Activated CD4-positive, alpha-beta memory T cell treated with anti-CD3 and anti-CD28 coated beads, Interleukin-2, amount 10 ng/mL, durations not matched to agents 7 days and 5 days (primary cell): ENCODE data around the gene VAMP5. TPM values are rescaled to one million over a fixed set of nuclear protein-coding genes. Genes with fewer than 3 reads are reported as not detected.
"Not testable (repeated sequence)": the region's sequence is repeated elsewhere in the genome, so short reads cannot be mapped to it uniquely, and the experiment has no call there.

Source experiments
- CTCF ChIA-PET: fragments of 350-600 bp; sonication (Branson Sonifier 250); formaldehyde crosslinking; loops from one replicate; lab custom pipeline; 2021; ENCODE audit warnings: antibody characterized with exemption, inconsistent platforms; lab: Charles Lee
- POLR2A ChIA-PET: fragments of 350-600 bp; sonication (Branson Sonifier 250); formaldehyde crosslinking; loops from one replicate; lab custom pipeline; 2021; ENCODE audit warnings: antibody characterized with exemption; lab: Charles Lee
- DNase-seq: peaks from one replicate; pipeline ENCODE4 v3.0.0-alpha.2; 2020
- H3K27ac Mint-ChIP-seq: one replicate; pipeline ENCODE4 v1.8.0; 2021; ENCODE audit warnings: mild to moderate bottlenecking, mixed read lengths
- H3K27me3 Mint-ChIP-seq: one replicate; pipeline ENCODE4 v1.8.0; 2021; ENCODE audit warnings: mixed read lengths
- H3K36me3 Mint-ChIP-seq: one replicate; pipeline ENCODE4 v1.8.0; 2021; ENCODE audit warnings: low read depth, mixed read lengths
- H3K4me1 Mint-ChIP-seq: one replicate; pipeline ENCODE4 v1.8.0; 2021; ENCODE audit warnings: mixed read lengths
- H3K4me3 Mint-ChIP-seq: one replicate; pipeline ENCODE4 v1.8.0; 2021; ENCODE audit warnings: mild to moderate bottlenecking, mixed read lengths
- H3K9me3 Mint-ChIP-seq: one replicate; pipeline ENCODE4 v1.8.0; 2021; ENCODE audit warnings: mixed read lengths
- total RNA-seq, 2 experiments: library from RNA; stranded (reverse); gene quantifications; one replicate each; pipeline ENCODE4 v1.2.3, GENCODE V29; 2021

Gene VAMP5
- total RNA-seq, 2 experiments from 2014 or later = 89.6 to 91.8 TPM

GRCh38 chr2:85542777-85543176 is 41.5 kb upstream of the VAMP5 start:
- Mint-ChIP-seq H3K9me3 (no peaks in the 10 kb centered on the region), H3K27ac (no peak overlapping the region), H3K4me1 (peaks cover 41% of the 10 kb centered on the region), H3K4me3 (no peak overlapping the region), H3K27me3 (no peaks in the 10 kb centered on the region), H3K36me3 (peaks cover 75% of the 10 kb centered on the region)
- DNase-seq = no peak
- ChIA-PET POLR2A (interaction anchor here (0.9 to 8.5 kb wide), 3 partner anchors 15 to 123 kb away, joined by 3 to 126 read pairs (median 8); partner anchors contain the start of genes GGCX and SH2D6), CTCF (interaction anchor here (1.0 to 4.2 kb wide), 3 partner anchors 9 to 123 kb away, joined by 3 to 36 read pairs (median 3); no protein-coding TSS in a partner anchor)

DNA sequence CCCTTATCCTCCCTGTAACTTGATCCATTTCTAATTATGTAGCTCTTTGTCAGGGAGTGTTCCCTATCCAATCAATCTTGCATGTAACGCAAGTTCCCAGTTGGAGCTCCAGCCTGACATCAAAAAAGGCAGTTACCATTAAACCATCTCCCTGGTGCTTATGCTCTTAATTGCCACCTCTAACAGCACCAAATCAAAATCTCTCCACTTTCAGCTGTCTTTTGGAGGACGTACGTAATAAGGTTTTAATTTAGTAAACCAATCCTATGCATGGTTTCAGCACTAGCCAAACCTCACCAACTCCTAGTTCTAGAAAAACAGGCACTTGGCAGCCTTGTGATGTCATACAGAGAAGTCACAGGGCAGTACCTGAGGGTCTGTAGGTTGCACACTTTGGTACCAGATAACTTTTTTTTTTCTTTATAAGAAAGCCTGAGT is 40.0 kb upstream of the VAMP5 start:
- not testable (repeated sequence) for H3K27ac Mint-ChIP-seq, DNase-seq, H3K9me3 Mint-ChIP-seq, H3K27me3 Mint-ChIP-seq, H3K4me3 Mint-ChIP-seq
- CTCF ChIA-PET = interaction anchor here (0.7 to 1.2 kb wide), 2 partner anchors 13 to 125 kb away, joined by 3 read pairs; partner anchors contain the start of gene SH2D6
- H3K4me1 Mint-ChIP-seq = peaks cover 40% of the 10 kb centered on the region
- POLR2A ChIA-PET = interaction anchor here (0.7 to 8.5 kb wide), 5 partner anchors 8 to 189 kb away, joined by 3 to 126 read pairs (median 6); partner anchors contain the start of genes ELMOD3, GGCX, RETSAT and SH2D6
- peaks cover 78% of the 10 kb centered on the region for H3K36me3 Mint-ChIP-seq

GRCh38 chr2:85544915-85545779 is 39.1 kb upstream of the VAMP5 start:
- H3K4me1 Mint-ChIP-seq = peaks cover 40% of the 10 kb centered on the region
- not testable (repeated sequence) for H3K9me3 Mint-ChIP-seq, H3K27me3 Mint-ChIP-seq, DNase-seq, H3K27ac Mint-ChIP-seq, H3K4me3 Mint-ChIP-seq
- CTCF ChIA-PET = interaction anchor here (0.7 to 1.3 kb wide), 4 partner anchors 11 to 154 kb away, joined by 3 to 6 read pairs (median 3); partner anchors contain the start of gene SH2D6
- POLR2A ChIA-PET = interaction anchor here (0.7 to 8.5 kb wide), 20 partner anchors 7 to 218 kb away, joined by 3 to 126 read pairs (median 5); partner anchors contain the start of genes ELMOD3, GGCX, MAT2A and RETSAT
- peaks cover 79% of the 10 kb centered on the region for H3K36me3 Mint-ChIP-seq

DNA sequence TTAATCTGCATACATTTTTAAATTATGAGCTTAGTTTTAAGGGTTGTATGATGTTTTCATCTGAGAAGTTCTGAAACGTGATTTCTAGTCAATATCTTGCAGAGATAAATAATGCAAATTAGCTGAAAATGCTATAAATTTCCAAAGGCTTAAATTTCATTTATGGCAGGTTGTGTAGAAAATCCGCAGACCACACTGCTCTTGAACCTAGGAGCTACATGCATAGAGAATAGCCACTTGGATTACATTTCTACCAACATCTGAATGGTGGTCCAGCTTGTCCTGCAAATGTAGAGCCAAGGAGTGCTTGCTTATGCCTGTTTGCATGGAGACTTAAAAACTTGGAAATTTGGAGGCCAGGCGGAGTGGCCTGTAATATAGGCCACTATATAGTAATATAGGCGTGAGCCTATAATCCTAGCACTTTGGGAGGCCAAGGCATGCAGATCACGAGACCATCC is 38.4 kb upstream of the VAMP5 start:
- Mint-ChIP-seq H3K9me3 (no peaks in the 10 kb centered on the region), H3K36me3 (peaks cover 77% of the 10 kb centered on the region), H3K4me1 (peaks cover 34% of the 10 kb centered on the region), H3K27ac (no peak overlapping the region), H3K4me3 (no peak overlapping the region), H3K27me3 (no peaks in the 10 kb centered on the region)
- ChIA-PET CTCF (interaction anchor here (1.1 to 1.3 kb wide), 2 partner anchors 11 to 154 kb away, joined by 3 to 6 read pairs; no protein-coding TSS in a partner anchor), POLR2A (interaction anchor here (0.7 to 4.0 kb wide), 18 partner anchors 7 to 218 kb away, joined by 3 to 39 read pairs (median 4); partner anchors contain the start of genes MAT2A, RNF181, SH2D6 and TGOLN2)
- no peak for DNase-seq

GRCh38 chr2:85547089-85547858 is 37.0 kb upstream of the VAMP5 start:
- POLR2A ChIA-PET = interaction anchor here (1.1 to 4.0 kb wide), 9 partner anchors 9 to 220 kb away, joined by 3 to 39 read pairs (median 11); partner anchors contain the start of genes MAT2A, RNF181, SH2D6 and TGOLN2
- CTCF ChIA-PET = interaction anchor here (5.2 kb wide), 1 partner anchor 127 kb away, joined by 182 read pairs; the partner anchor contains the start of gene SH2D6
- peaks cover 77% of the 10 kb centered on the region for H3K36me3 Mint-ChIP-seq

DNA sequence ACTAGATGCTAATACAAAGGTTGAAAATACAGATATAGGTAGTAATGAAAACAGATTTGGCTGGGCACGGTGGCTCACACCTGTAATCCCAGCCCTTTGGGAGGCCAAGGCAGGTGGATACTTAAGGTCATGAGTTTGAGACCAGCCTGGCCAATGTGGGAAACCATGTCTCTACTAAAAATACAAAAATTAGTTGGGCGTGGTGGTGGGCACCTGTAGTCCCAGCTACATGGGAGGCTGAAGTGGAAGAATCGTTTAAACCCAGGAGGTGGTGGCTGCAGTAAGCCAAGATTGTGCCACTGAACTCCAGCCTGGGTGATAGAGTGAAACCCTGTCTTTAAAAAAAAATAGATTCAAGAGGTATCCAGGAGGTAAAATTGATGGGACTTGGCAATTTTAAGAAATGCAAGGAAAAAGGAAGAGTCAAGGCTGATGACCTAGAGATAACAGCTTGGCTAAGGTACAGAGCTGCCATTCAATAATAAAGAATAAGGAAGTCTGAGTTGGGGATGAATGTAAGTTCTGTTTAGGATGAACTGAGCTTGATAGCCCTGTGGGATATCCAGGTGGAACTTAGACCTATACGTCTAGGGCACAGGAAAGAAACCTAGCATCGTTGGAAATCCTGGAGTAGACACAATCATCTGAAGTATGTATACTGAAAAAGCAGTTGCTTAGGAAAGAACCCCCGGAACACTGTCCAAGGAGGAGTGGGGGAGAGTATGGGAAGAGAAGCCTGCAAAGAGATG is 36.2 kb upstream of the VAMP5 start:
- H3K36me3 Mint-ChIP-seq = peaks cover 75% of the 10 kb centered on the region
- H3K9me3 Mint-ChIP-seq = no peaks in the 10 kb centered on the region
- H3K27ac Mint-ChIP-seq = peak overlapping the region; percentile 37
- DNase-seq = no peak
- ChIA-PET POLR2A (interaction anchor here (1.0 to 5.2 kb wide), 7 partner anchors 8 to 194 kb away, joined by 3 to 69 read pairs (median 7); partner anchors contain the start of genes ELMOD3, GGCX, MAT2A and RETSAT), CTCF (interaction anchor here (0.8 to 5.2 kb wide), 5 partner anchors 13 to 235 kb away, joined by 3 to 182 read pairs (median 3); partner anchors contain the start of gene SH2D6)
- peaks cover 16% of the 10 kb centered on the region for H3K4me1 Mint-ChIP-seq
- H3K27me3 Mint-ChIP-seq = no peaks in the 10 kb centered on the region
- no peak overlapping the region for H3K4me3 Mint-ChIP-seq

More at GRCh38 chr2:85547089-85547858, 37.0 kb upstream of the VAMP5 start:
- Mint-ChIP-seq H3K4me1 (peaks cover 23% of the 10 kb centered on the region), H3K27me3 (no peaks in the 10 kb centered on the region), H3K27ac (peak overlapping the region; percentile 63), H3K4me3 (no peak overlapping the region), H3K9me3 (no peaks in the 10 kb centered on the region)
- no peak for DNase-seq

DNA sequence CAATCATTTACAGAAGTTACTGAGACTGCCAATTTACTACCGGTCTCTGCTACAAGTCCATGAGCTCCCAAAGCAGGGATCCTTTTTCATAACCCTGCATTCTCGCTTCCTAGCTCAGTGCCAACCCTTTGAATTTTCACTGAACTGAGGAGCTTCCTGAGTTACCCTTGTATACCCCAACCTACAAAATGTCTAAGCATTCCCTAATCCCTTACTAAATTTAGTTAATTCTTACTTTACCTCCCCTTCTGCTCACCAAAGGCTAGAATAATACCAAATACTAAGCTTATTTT is 35.7 kb upstream of the VAMP5 start:
- Mint-ChIP-seq H3K4me3 (no peak overlapping the region), H3K27me3 (no peaks in the 10 kb centered on the region), H3K9me3 (no peaks in the 10 kb centered on the region), H3K27ac (peak overlapping the region; percentile 40), H3K4me1 (peaks cover 13% of the 10 kb centered on the region), H3K36me3 (peaks cover 69% of the 10 kb centered on the region)
- no peak for DNase-seq
- ChIA-PET POLR2A (interaction anchor here (1.0 to 5.2 kb wide), 7 partner anchors 10 to 194 kb away, joined by 3 to 69 read pairs (median 5); partner anchors contain the start of genes ELMOD3, GGCX, MAT2A and RETSAT), CTCF (interaction anchor here (0.8 to 5.2 kb wide), 6 partner anchors 10 to 236 kb away, joined by 3 to 182 read pairs (median 4); partner anchors contain the start of genes MAT2A and SH2D6)

DNA sequence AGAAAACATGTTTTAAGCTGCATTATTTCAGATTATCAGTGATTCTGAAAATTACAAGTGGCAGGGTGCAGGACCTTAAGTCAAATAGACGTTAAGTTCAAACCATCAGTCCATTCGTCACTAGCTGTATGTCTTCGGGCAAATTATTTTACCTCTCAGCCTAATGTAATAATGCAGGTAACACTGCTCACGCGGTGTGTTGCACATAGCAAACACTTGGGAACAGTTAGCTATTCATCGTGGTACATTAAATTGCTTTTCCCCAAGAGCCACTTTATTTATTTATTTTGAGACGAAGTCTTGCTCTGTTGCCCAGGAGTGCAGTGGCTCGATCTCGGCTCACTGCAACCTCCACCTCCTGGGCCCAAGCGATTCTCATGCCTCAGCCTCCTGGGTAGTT is 35.1 kb upstream of the VAMP5 start:
- ChIA-PET POLR2A (interaction anchor here (1.4 to 5.2 kb wide), 5 partner anchors 10 to 195 kb away, joined by 4 to 69 read pairs (median 7); partner anchors contain the start of genes ELMOD3, GGCX, MAT2A and RETSAT), CTCF (interaction anchor here (0.5 to 5.2 kb wide), 7 partner anchors 10 to 236 kb away, joined by 3 to 182 read pairs (median 4); partner anchors contain the start of genes MAT2A and SH2D6)
- Mint-ChIP-seq H3K36me3 (peaks cover 64% of the 10 kb centered on the region), H3K4me1 (peaks cover 8% of the 10 kb centered on the region), H3K4me3 (no peak overlapping the region), H3K27me3 (no peaks in the 10 kb centered on the region), H3K9me3 (no peaks in the 10 kb centered on the region), H3K27ac (peak overlapping the region; percentile 40)
- no peak for DNase-seq

DNA sequence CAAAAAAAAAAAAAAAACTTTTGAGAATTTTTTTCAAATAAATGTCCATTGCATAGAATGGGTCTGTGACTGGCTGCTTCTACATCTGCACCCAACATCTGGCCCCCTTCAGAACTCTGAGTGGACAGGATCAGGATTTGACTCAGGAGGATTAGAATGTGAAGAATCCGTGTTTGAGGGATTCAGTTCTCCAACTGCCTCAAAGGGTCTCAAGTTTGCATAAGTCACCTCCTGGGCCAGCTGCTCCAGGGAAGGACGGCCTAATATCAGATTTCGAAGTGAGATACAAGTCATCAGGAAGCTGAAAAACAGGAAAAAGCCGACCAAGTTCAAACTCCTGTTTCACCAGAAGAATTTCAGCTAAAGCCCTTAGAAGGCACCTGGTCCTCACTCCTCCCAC is 34.4 kb upstream of the VAMP5 start:
- H3K27me3 Mint-ChIP-seq = no peaks in the 10 kb centered on the region
- ChIA-PET CTCF (interaction anchor here (1.0 to 5.2 kb wide), 7 partner anchors 8 to 624 kb away, joined by 3 to 182 read pairs (median 10); partner anchors contain the start of genes GGCX, MAT2A and SH2D6), POLR2A (interaction anchor here (0.7 to 5.2 kb wide), 6 partner anchors 10 to 195 kb away, joined by 3 to 80 read pairs (median 4); partner anchors contain the start of genes ELMOD3, MAT2A, RETSAT and SH2D6)
- H3K4me3 Mint-ChIP-seq = no peak overlapping the region
- H3K27ac Mint-ChIP-seq = no peak overlapping the region
- peaks cover 5% of the 10 kb centered on the region for H3K4me1 Mint-ChIP-seq
- no peak for DNase-seq
- no peaks in the 10 kb centered on the region for H3K9me3 Mint-ChIP-seq
- peaks cover 60% of the 10 kb centered on the region for H3K36me3 Mint-ChIP-seq

GRCh38 chr2:85550486-85550885 is 33.7 kb upstream of the VAMP5 start:
- DNase-seq = no peak
- no peak overlapping the region for H3K27ac Mint-ChIP-seq
- no peak overlapping the region for H3K4me3 Mint-ChIP-seq
- H3K36me3 Mint-ChIP-seq = peaks cover 57% of the 10 kb centered on the region
- ChIA-PET POLR2A (interaction anchor here (0.9 to 5.2 kb wide), 6 partner anchors 11 to 224 kb away, joined by 3 to 80 read pairs (median 8); partner anchors contain the start of genes MAT2A and SH2D6), CTCF (interaction anchor here (0.8 to 5.2 kb wide), 16 partner anchors 9 to 624 kb away, joined by 3 to 182 read pairs (median 8); partner anchors contain the start of genes ELMOD3, GGCX, MAT2A and RETSAT)
- H3K4me1 Mint-ChIP-seq = peaks cover 5% of the 10 kb centered on the region
- H3K27me3 Mint-ChIP-seq = no peaks in the 10 kb centered on the region
- no peaks in the 10 kb centered on the region for H3K9me3 Mint-ChIP-seq
